Activated T-cell treated with anti-CD3 and anti-CD28 coated beads, Interleukin-2, amount 50 U/mL, for 72 hours (primary cell): ENCODE results near the gene NBAS. TPM values are rescaled to one million over a fixed set of nuclear protein-coding genes. Genes with fewer than 3 reads are reported as not detected.

Source experiments
- ATAC-seq, 2 donors: fragments of 150-1000 bp; cut with Tn5 transposase; replicated peaks in 1 of 2; 2 replicates each; pipeline ENCODE4 v1.10.0; 2021; ENCODE audit warnings: moderate library complexity in 2 of 2, mild to moderate bottlenecking in 1 of 2
- DNase-seq, 2 donors: peaks; one replicate each; pipeline ENCODE4 v3.0.0; 2021 to 2022; ENCODE audit warnings: mixed read lengths in 1 of 2
- H3K27ac Mint-ChIP-seq: one replicate; pipeline ENCODE4 v1.8.0; 2022; ENCODE audit warnings: mild to moderate bottlenecking, moderate library complexity, mixed read lengths
- H3K27me3 Mint-ChIP-seq: one replicate; pipeline ENCODE4 v1.8.0; 2022; ENCODE audit warnings: low read depth, mixed read lengths
- H3K36me3 Mint-ChIP-seq, 2 donors: one replicate each; pipeline ENCODE4 v1.8.0; 2022; ENCODE audit warnings: mixed read lengths in 2 of 2, mild to moderate bottlenecking in 1 of 2; ENCODE audit not compliant: insufficient read depth in 2 of 2
- H3K4me1 Mint-ChIP-seq: one replicate; pipeline ENCODE4 v1.8.0; 2022; ENCODE audit warnings: low read depth, mixed read lengths
- H3K4me3 Mint-ChIP-seq, 2 donors: one replicate each; pipeline ENCODE4 v1.8.0; 2022; ENCODE audit warnings: mild to moderate bottlenecking in 2 of 2, mixed read lengths in 2 of 2, moderate library complexity in 2 of 2
- H3K9me3 Mint-ChIP-seq, 2 donors: one replicate each; pipeline ENCODE4 v1.8.0; 2022; ENCODE audit warnings: mixed read lengths in 2 of 2
- total RNA-seq, 2 donors: library from RNA; stranded (reverse); gene quantifications; one replicate each; pipeline ENCODE4 v1.2.3, GENCODE V29; 2022

NBAS gene
- total RNA-seq, 2 donors from 2014 or later = 45.9 to 50.8 TPM

DNA sequence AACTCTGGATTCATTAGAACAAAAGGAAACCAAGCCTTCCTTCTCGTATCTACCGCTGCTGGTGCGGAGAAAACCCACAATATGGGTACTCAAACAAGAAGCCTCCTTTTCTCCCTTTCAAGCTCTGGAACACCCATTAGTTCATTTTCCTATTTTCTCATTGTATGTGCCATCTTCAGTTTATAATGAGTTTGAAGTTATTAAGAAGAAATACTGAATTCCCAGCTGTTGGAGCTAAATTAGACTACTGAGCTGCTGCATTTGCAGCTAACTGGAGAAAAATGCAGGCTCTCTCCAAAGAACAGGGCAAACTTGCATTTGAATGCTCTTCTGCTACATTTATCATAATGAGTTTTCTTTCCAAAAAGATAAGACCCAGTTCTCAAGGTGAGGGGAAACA, 398.5 kb downstream of the NBAS start:
- Mint-ChIP-seq H3K27ac (no peak overlapping the region), H3K4me1 (peaks cover 7% of the 10 kb centered on the region), H3K36me3 (no peaks in the 10 kb centered on the region), H3K27me3 (peaks cover 40% of the 10 kb centered on the region), H3K9me3 (no peaks in the 10 kb centered on the region), H3K4me3 (no peak overlapping the region)
- DNase-seq (no peak), ATAC-seq (no peak)

- ATAC-seq (no peak), DNase-seq (no peak)
- H3K4me3 Mint-ChIP-seq = no peak overlapping the region
- H3K27me3 Mint-ChIP-seq = peaks cover 46% of the 10 kb centered on the region
- H3K27ac Mint-ChIP-seq = no peak overlapping the region
- peaks cover 18% of the 10 kb centered on the region for H3K4me1 Mint-ChIP-seq
- H3K9me3 Mint-ChIP-seq = no peaks in the 10 kb centered on the region
- no peaks in the 10 kb centered on the region for H3K36me3 Mint-ChIP-seq
Observed at GRCh38 chr2:15160201-15160991, 400.7 kb downstream of the NBAS start.

GRCh38 chr2:15159751-15160177, 401.4 kb downstream of the NBAS start:
- ATAC-seq (no peak), DNase-seq (peak in 1 of 2 donors; percentile 8)
- Mint-ChIP-seq H3K36me3 (no peaks in the 10 kb centered on the region), H3K4me1 (peaks cover 18% of the 10 kb centered on the region), H3K9me3 (no peaks in the 10 kb centered on the region), H3K4me3 (no peak overlapping the region), H3K27me3 (peaks cover 47% of the 10 kb centered on the region), H3K27ac (no peak overlapping the region)

DNA sequence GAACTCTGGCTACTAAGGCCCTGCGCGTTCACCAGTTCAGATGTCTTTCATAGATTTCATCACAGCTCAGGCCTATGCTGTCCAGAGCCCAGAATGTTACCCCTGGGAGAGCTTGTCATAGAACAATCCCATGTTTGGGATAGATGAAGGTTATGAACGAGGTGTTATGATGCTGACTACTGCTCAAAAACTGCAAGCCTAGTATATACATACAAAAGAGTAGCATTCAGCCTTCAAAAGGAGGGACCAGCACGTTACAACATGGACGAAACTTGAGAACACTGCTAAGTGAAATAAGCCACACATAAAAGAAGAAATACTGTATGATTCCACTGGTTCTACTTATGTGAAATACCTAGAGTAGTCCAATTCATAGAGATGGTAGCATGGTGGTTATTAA, 401.9 kb downstream of the NBAS start:
- Mint-ChIP-seq H3K4me3 (no peak overlapping the region), H3K4me1 (peaks cover 24% of the 10 kb centered on the region), H3K27me3 (peaks cover 47% of the 10 kb centered on the region), H3K27ac (no peak overlapping the region), H3K9me3 (no peaks in the 10 kb centered on the region), H3K36me3 (no peaks in the 10 kb centered on the region)
- DNase-seq (no peak), ATAC-seq (no peak)

DNA sequence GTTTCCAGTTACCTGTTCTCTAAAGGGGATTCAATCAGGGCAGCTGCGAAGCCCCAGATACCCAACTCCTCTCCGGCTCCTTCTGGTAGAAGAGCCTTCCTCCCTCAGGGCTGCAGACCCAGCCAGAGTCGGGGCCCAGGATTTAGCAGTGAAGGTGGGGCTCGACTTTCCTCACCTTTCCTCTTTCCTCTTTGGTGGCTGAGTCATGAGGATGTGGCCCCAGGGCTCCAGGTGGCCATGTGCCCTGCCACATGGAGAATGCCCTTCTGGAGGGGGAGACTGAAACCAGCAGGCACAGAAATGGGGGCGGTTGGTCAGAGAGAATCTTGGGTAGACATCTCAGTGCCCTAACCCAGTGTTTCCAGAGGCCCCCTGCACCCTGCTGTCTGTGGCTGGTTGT, 402.6 kb downstream of the NBAS start:
- peaks cover 46% of the 10 kb centered on the region for H3K27me3 Mint-ChIP-seq
- H3K9me3 Mint-ChIP-seq = no peaks in the 10 kb centered on the region

DNA sequence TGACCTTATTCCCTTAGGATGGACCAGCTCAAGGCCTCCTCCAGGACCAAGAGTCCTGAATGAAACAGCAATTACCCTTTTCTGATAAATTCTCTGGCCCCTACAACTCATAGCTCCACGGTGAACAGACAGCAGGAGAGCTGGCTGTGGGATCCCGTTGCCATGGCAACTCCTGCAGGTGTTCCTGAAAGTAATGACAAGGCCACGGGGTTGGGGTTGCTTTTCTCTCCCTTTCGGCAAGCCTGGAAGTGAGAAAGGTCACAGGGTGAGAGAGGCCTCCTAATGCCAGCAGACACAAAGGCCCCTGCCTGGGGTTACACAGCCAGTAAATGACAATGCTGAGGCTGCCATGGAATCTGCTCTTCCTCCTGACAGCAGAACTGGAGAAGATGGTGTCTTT, 403.0 kb downstream of the NBAS start:
- no peak for ATAC-seq
- Mint-ChIP-seq H3K27ac (no peak overlapping the region), H3K27me3 (peaks cover 41% of the 10 kb centered on the region), H3K36me3 (no peaks in the 10 kb centered on the region), H3K4me1 (peaks cover 26% of the 10 kb centered on the region), H3K4me3 (no peak overlapping the region), H3K9me3 (no peaks in the 10 kb centered on the region)
- DNase-seq = no peak

More for the DNA sequence above, 402.6 kb downstream of the NBAS start:
- Mint-ChIP-seq H3K4me1 (peaks cover 26% of the 10 kb centered on the region), H3K4me3 (no peak overlapping the region), H3K36me3 (no peaks in the 10 kb centered on the region), H3K27ac (no peak overlapping the region)
- ATAC-seq = no peak
- DNase-seq = no peak

GRCh38 chr2:15155959-15156574, 405.1 kb downstream of the NBAS start:
- Mint-ChIP-seq H3K4me3 (no peak overlapping the region), H3K36me3 (no peaks in the 10 kb centered on the region), H3K4me1 (peaks cover 26% of the 10 kb centered on the region), H3K27ac (no peak overlapping the region), H3K9me3 (peaks cover 0 to 2% of the 10 kb centered on the region in 2 donors), H3K27me3 (peaks cover 21% of the 10 kb centered on the region)
- DNase-seq (no peak), ATAC-seq (no peak)

DNA sequence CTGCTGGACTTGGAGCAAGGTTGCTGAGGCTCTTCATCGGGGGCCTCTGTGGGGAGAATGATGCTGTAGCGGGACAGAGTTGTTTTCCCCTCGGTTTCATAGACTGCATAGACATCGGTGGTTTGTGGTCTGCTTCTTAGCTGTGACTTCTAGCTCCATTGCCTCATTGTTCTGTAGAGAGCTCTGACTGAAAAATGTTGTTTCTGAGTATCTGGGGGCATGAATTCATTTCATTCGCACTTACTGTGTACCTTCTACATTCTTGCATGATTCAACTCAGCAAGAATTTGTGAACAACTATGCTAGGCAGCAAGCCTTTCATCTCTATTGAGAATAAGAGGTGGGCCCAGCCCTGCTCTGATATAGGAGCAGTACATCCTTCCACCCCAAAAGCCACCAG, 406.8 kb downstream of the NBAS start:
- no peak overlapping the region for H3K27ac Mint-ChIP-seq
- H3K4me3 Mint-ChIP-seq = no peak overlapping the region
- peaks cover 0 to 2% of the 10 kb centered on the region in 2 donors for H3K9me3 Mint-ChIP-seq
- peak; percentile 93 for ATAC-seq
- peak; percentile 12 to 48 for DNase-seq
- H3K27me3 Mint-ChIP-seq = peaks cover 6% of the 10 kb centered on the region
- H3K36me3 Mint-ChIP-seq = no peaks in the 10 kb centered on the region
- H3K4me1 Mint-ChIP-seq = peaks cover 19% of the 10 kb centered on the region

GRCh38 chr2:15152382-15152781, 408.8 kb downstream of the NBAS start:
- Mint-ChIP-seq H3K36me3 (no peaks in the 10 kb centered on the region), H3K27me3 (peaks cover 16% of the 10 kb centered on the region), H3K27ac (no peak overlapping the region), H3K4me1 (peaks cover 19% of the 10 kb centered on the region), H3K4me3 (no peak overlapping the region), H3K9me3 (peaks cover 0 to 2% of the 10 kb centered on the region in 2 donors)
- ATAC-seq (no peak), DNase-seq (no peak)

DNA sequence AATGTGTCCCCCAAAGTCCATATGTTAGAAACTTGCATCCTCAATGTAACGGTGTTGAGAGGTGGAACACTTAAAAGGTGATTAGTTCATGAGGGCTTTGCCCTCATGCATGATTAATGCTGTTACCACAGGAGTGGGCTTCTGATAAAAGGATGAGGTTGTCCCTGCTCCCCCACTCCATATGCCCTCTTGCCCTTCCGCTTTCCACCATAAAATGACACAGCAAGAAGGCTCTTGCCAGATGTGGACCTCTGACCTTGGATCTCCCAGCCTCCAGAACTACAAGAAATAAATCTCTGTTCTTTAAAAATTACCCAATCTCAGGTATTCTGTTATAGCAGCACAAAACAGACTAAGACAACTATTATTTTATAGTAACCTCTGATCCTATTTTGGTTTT, 412.1 kb downstream of the NBAS start:
- Mint-ChIP-seq H3K9me3 (peaks cover 0 to 2% of the 10 kb centered on the region in 2 donors), H3K4me1 (peaks cover 15% of the 10 kb centered on the region), H3K27me3 (peaks cover 9% of the 10 kb centered on the region), H3K4me3 (no peak overlapping the region), H3K36me3 (no peaks in the 10 kb centered on the region), H3K27ac (no peak overlapping the region)
- DNase-seq = no peak
- ATAC-seq = no peak

DNA sequence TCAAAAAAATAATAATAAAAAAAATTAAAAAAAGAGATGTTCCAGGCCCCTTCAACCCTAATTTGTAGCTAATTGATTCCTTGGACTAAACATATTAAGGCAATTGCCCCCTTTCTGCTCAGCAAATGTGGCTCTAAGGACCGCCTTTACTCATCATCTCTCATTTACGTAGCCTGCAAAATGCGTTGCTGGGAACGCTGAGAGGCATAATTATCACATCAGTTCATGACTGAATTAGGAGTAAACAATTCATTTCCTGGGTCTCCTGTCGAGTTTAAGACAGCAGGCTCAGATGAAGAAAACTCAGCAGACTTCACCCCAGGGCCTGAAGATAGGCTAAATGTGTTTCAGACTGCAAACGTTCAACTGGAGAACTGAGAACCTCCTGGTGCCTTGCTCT, 413.5 kb downstream of the NBAS start:
- peaks cover 0 to under 1% of the 10 kb centered on the region in 2 donors for H3K9me3 Mint-ChIP-seq
- no peaks in the 10 kb centered on the region for H3K36me3 Mint-ChIP-seq
- H3K4me3 Mint-ChIP-seq = no peak overlapping the region
- no peak for ATAC-seq
- no peak overlapping the region for H3K27ac Mint-ChIP-seq
- H3K27me3 Mint-ChIP-seq = peaks cover 9% of the 10 kb centered on the region
- DNase-seq = no peak
- peaks cover 22% of the 10 kb centered on the region for H3K4me1 Mint-ChIP-seq

DNA sequence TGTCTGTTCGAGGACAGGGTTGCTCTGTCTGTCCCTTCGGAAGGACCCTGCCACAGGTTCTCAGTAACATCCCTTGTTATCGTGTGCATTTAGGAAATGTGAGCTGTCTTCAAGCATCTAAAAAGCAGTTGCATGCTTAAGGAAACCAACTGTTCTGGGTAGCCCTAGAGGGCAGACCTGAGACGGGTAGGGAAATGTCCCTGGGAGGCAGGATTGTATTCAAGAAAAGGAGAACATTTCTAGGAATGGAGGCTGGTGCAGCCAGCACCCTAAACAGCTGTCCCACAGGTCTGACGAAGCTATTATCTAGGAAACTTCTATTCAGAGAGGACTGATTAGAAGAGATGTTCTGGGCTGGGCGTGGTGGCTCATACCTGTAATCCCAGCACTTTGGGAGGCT, 414.2 kb downstream of the NBAS start:
- H3K4me3 Mint-ChIP-seq = no peak overlapping the region
- no peaks in the 10 kb centered on the region for H3K9me3 Mint-ChIP-seq
- DNase-seq (no peak), ATAC-seq (no peak)
- no peak overlapping the region for H3K27ac Mint-ChIP-seq
- H3K4me1 Mint-ChIP-seq = peaks cover 28% of the 10 kb centered on the region
- no peaks in the 10 kb centered on the region for H3K36me3 Mint-ChIP-seq
- peaks cover 9% of the 10 kb centered on the region for H3K27me3 Mint-ChIP-seq

DNA sequence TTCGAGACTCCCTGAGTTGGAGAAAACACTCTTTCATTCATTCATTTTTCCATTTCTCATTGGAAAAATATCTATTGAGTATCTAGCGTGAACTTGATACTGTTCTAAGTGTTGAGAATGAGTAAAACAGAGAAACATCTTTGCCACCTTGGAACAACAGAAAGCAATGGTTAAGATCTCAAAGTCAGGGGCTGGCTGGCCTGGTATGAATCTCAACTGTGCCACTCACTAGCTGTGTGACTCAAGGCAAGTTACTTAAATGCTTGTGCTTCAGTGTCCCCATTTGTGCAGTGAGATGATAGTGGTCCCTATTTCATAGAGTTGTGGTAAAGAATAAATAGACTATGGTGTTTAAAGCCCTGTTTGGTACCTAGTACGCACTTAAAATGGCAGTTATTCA, 415.2 kb downstream of the NBAS start:
- Mint-ChIP-seq H3K9me3 (peaks cover 0 to 1% of the 10 kb centered on the region in 2 donors), H3K27ac (no peak overlapping the region), H3K4me1 (peaks cover 38% of the 10 kb centered on the region), H3K4me3 (no peak overlapping the region), H3K36me3 (peaks cover 1 to 5% of the 10 kb centered on the region in 2 donors), H3K27me3 (peaks cover 9% of the 10 kb centered on the region)
- DNase-seq (peak; percentile 10 to 35), ATAC-seq (peak; percentile 29 to 40)
